Activated naive CD8-positive, alpha-beta T cell treated with anti-CD3 and anti-CD28 coated beads, Interleukin-2, amount 50 U/mL, for 24 hours (primary cell): ENCODE results near the gene IGFALS.
"Not testable (repeated sequence)": the region's sequence is repeated elsewhere in the genome, so short reads cannot be mapped to it uniquely, and the experiment has no call there.

Experiments used
- ATAC-seq: fragments of 150-1000 bp; cut with Tn5 transposase; one replicate; pipeline ENCODE4 v1.10.0; 2021
- DNase-seq: peaks from one replicate; pipeline ENCODE4 v3.0.0; 2021
- H3K27ac Mint-ChIP-seq: one replicate; pipeline ENCODE4 v1.8.0; 2021; ENCODE audit warnings: mild to moderate bottlenecking, mixed read lengths
- H3K27me3 Mint-ChIP-seq: one replicate; pipeline ENCODE4 v1.8.0; 2021; ENCODE audit warnings: mixed read lengths
- H3K36me3 Mint-ChIP-seq: one replicate; pipeline ENCODE4 v1.8.0; 2021; ENCODE audit warnings: low read depth, mixed read lengths
- H3K4me1 Mint-ChIP-seq: one replicate; pipeline ENCODE4 v1.8.0; 2021; ENCODE audit warnings: mixed read lengths
- H3K4me3 Mint-ChIP-seq: one replicate; pipeline ENCODE4 v1.8.0; 2021; ENCODE audit warnings: mild to moderate bottlenecking, moderate library complexity, mixed read lengths
- H3K9me3 Mint-ChIP-seq: one replicate; pipeline ENCODE4 v1.8.0; 2021; ENCODE audit warnings: mixed read lengths

IGFALS gene

GRCh38 chr16:1808691-1809090 lies 15.2 kb upstream of the IGFALS start:
- Mint-ChIP-seq H3K4me1 (peaks cover 8% of the 10 kb centered on the region), H3K9me3 (no peaks in the 10 kb centered on the region), H3K27me3 (no peaks in the 10 kb centered on the region), H3K36me3 (peaks cover 12% of the 10 kb centered on the region), H3K4me3 (no peak overlapping the region), H3K27ac (no peak overlapping the region)
- no peak for DNase-seq
- no peak for ATAC-seq

GRCh38 chr16:1807626-1808025 lies 14.1 kb upstream of the IGFALS start:
- H3K4me3 Mint-ChIP-seq = no peak overlapping the region
- no peak overlapping the region for H3K27ac Mint-ChIP-seq
- H3K4me1 Mint-ChIP-seq = peaks cover 3% of the 10 kb centered on the region
- ATAC-seq (no peak), DNase-seq (no peak)
- peaks cover 8% of the 10 kb centered on the region for H3K36me3 Mint-ChIP-seq
- H3K9me3 Mint-ChIP-seq = no peaks in the 10 kb centered on the region
- H3K27me3 Mint-ChIP-seq = no peaks in the 10 kb centered on the region

GRCh38 chr16:1800701-1801100 lies 7.2 kb upstream of the IGFALS start:
- Mint-ChIP-seq H3K4me3 (no peak overlapping the region), H3K9me3 (peaks cover 14% of the 10 kb centered on the region), H3K27me3 (no peaks in the 10 kb centered on the region), H3K27ac (no peak overlapping the region), H3K36me3 (peaks cover 5% of the 10 kb centered on the region), H3K4me1 (no peaks in the 10 kb centered on the region)
- ATAC-seq (no peak), DNase-seq (no peak)

GRCh38 chr16:1799263-1799662 lies 5.8 kb upstream of the IGFALS start:
- not testable (repeated sequence) for H3K4me1 Mint-ChIP-seq, DNase-seq, H3K27me3 Mint-ChIP-seq, H3K27ac Mint-ChIP-seq, H3K4me3 Mint-ChIP-seq, H3K36me3 Mint-ChIP-seq, ATAC-seq
- H3K9me3 Mint-ChIP-seq = peaks cover 14% of the 10 kb centered on the region

- H3K4me3 Mint-ChIP-seq = no peak overlapping the region
- no peak for ATAC-seq
- H3K4me1 Mint-ChIP-seq = no peaks in the 10 kb centered on the region
- DNase-seq = no peak
- peaks cover 14% of the 10 kb centered on the region for H3K9me3 Mint-ChIP-seq
- peaks cover 4% of the 10 kb centered on the region for H3K36me3 Mint-ChIP-seq
- H3K27me3 Mint-ChIP-seq = no peaks in the 10 kb centered on the region
- H3K27ac Mint-ChIP-seq = no peak overlapping the region
Measured at GRCh38 chr16:1794908-1795666, 1.6 kb upstream of the IGFALS start.

GRCh38 chr16:1794221-1794871 lies 841 bp upstream of the IGFALS start:
- ATAC-seq = no peak

GRCh38 chr16:1792836-1793577 lies 498 bp downstream of the IGFALS start:
- Mint-ChIP-seq H3K9me3 (peaks cover 3% of the 10 kb centered on the region), H3K4me1 (no peaks in the 10 kb centered on the region), H3K4me3 (no peak overlapping the region), H3K36me3 (peaks cover 6% of the 10 kb centered on the region), H3K27me3 (no peaks in the 10 kb centered on the region), H3K27ac (no peak overlapping the region)
- no peak for ATAC-seq
- DNase-seq = no peak

More at GRCh38 chr16:1794221-1794871, 841 bp upstream of the IGFALS start:
- H3K9me3 Mint-ChIP-seq = peaks cover 8% of the 10 kb centered on the region
- H3K36me3 Mint-ChIP-seq = peaks cover 4% of the 10 kb centered on the region
- H3K27ac Mint-ChIP-seq = no peak overlapping the region
- no peak for DNase-seq
- H3K4me3 Mint-ChIP-seq = no peak overlapping the region
- H3K27me3 Mint-ChIP-seq = no peaks in the 10 kb centered on the region
- no peaks in the 10 kb centered on the region for H3K4me1 Mint-ChIP-seq

- Mint-ChIP-seq H3K4me3 (no peak overlapping the region), H3K36me3 (peaks cover 5% of the 10 kb centered on the region), H3K9me3 (peaks cover 1% of the 10 kb centered on the region), H3K4me1 (no peaks in the 10 kb centered on the region), H3K27ac (no peak overlapping the region), H3K27me3 (no peaks in the 10 kb centered on the region)
- DNase-seq = no peak
- no peak for ATAC-seq
Measured at GRCh38 chr16:1791943-1792812, 1.3 kb downstream of the IGFALS start.

GRCh38 chr16:1791256-1791942 lies 2.1 kb downstream of the IGFALS start:
- DNase-seq (no peak), ATAC-seq (no peak)
- Mint-ChIP-seq H3K27ac (no peak overlapping the region), H3K9me3 (no peaks in the 10 kb centered on the region), H3K27me3 (no peaks in the 10 kb centered on the region), H3K4me3 (no peak overlapping the region), H3K36me3 (peaks cover 4% of the 10 kb centered on the region), H3K4me1 (no peaks in the 10 kb centered on the region)

- no peaks in the 10 kb centered on the region for H3K27me3 Mint-ChIP-seq
- no peak overlapping the region for H3K4me3 Mint-ChIP-seq
- no peaks in the 10 kb centered on the region for H3K9me3 Mint-ChIP-seq
- H3K27ac Mint-ChIP-seq = no peak overlapping the region
- ATAC-seq (no peak), DNase-seq (no peak)
- peaks cover 4% of the 10 kb centered on the region for H3K36me3 Mint-ChIP-seq
- no peaks in the 10 kb centered on the region for H3K4me1 Mint-ChIP-seq
Measured at GRCh38 chr16:1790611-1791255, 2.8 kb downstream of the IGFALS start.

GRCh38 chr16:1790261-1790610 lies 3.3 kb downstream of the IGFALS start:
- no peak overlapping the region for H3K4me3 Mint-ChIP-seq
- peaks cover 4% of the 10 kb centered on the region for H3K4me1 Mint-ChIP-seq
- H3K27ac Mint-ChIP-seq = no peak overlapping the region
- DNase-seq = no peak
- no peaks in the 10 kb centered on the region for H3K9me3 Mint-ChIP-seq
- no peaks in the 10 kb centered on the region for H3K27me3 Mint-ChIP-seq
- ATAC-seq = no peak
- peaks cover 4% of the 10 kb centered on the region for H3K36me3 Mint-ChIP-seq

- H3K4me3 Mint-ChIP-seq = no peak overlapping the region
Measured at GRCh38 chr16:1789643-1790045, 3.9 kb downstream of the IGFALS start.

GRCh38 chr16:1788708-1789100 lies 4.8 kb downstream of the IGFALS start:
- no peaks in the 10 kb centered on the region for H3K27me3 Mint-ChIP-seq
- ATAC-seq (no peak), DNase-seq (no peak)
- H3K9me3 Mint-ChIP-seq = no peaks in the 10 kb centered on the region
- no peak overlapping the region for H3K27ac Mint-ChIP-seq
- peaks cover 4% of the 10 kb centered on the region for H3K36me3 Mint-ChIP-seq
- peaks cover 10% of the 10 kb centered on the region for H3K4me1 Mint-ChIP-seq
- no peak overlapping the region for H3K4me3 Mint-ChIP-seq

More at GRCh38 chr16:1789643-1790045, 3.9 kb downstream of the IGFALS start:
- Mint-ChIP-seq H3K27ac (no peak overlapping the region), H3K27me3 (no peaks in the 10 kb centered on the region), H3K4me1 (peaks cover 6% of the 10 kb centered on the region), H3K36me3 (peaks cover 4% of the 10 kb centered on the region), H3K9me3 (no peaks in the 10 kb centered on the region)
- DNase-seq = no peak
- no peak for ATAC-seq
